Breast epithelium (tissue), 3 donors: ENCODE results near the gene SCGB1D4.

Experiments used
- CTCF ChIP-seq, 3 donors: fragments of 450-650 bp; IDR thresholded peaks; one replicate each; pipeline ENCODE4 v1.5.1; 2016 to 2017; ENCODE audit warnings: antibody characterized with exemption in 3 of 3, mild to moderate bottlenecking in 3 of 3, moderate library complexity in 3 of 3
- POLR2A ChIP-seq: fragments of 450-650 bp; IDR thresholded peaks from one replicate; pipeline ENCODE4 v1.6.1; 2016; ENCODE audit warnings: antibody characterized with exemption, mild to moderate bottlenecking, moderate library complexity
- POLR2AphosphoS5 ChIP-seq, 3 donors: sonication (generic); formaldehyde crosslinking; IDR thresholded peaks; one replicate each; pipeline ENCODE4 v1.6.1; 2017; ENCODE audit warnings: antibody characterized with exemption in 3 of 3

GRCh38 chr11:62344210-62344609 is 45.3 kb upstream of the SCGB1D4 start:
- no peak for TF ChIP-seq POLR2A
- TF ChIP-seq CTCF (IDR thresholded peaks at IDR 0.05) = no peak
- no peak for TF ChIP-seq POLR2AphosphoS5 (IDR thresholded peaks at IDR 0.05)
